C4-2B (cell line): ENCODE results near the gene CNOT10.

Experiments
- ZFX ChIP-seq: fragments of 450-650 bp; IDR thresholded peaks from 2 replicates; pipeline ENCODE4 v1.6.1; 2017
- TF ChIP-seq, protein P1 (sequence below): fragments of 450-650 bp; conservative IDR thresholded peaks from 2 replicates; pipeline ENCODE4 v1.5.1; 2017; ENCODE audit warnings: mild to moderate bottlenecking

GRCh38 chr3:32813180-32813579, 128.2 kb downstream of the CNOT10 start:
- TF ChIP-seq, protein P1, sequence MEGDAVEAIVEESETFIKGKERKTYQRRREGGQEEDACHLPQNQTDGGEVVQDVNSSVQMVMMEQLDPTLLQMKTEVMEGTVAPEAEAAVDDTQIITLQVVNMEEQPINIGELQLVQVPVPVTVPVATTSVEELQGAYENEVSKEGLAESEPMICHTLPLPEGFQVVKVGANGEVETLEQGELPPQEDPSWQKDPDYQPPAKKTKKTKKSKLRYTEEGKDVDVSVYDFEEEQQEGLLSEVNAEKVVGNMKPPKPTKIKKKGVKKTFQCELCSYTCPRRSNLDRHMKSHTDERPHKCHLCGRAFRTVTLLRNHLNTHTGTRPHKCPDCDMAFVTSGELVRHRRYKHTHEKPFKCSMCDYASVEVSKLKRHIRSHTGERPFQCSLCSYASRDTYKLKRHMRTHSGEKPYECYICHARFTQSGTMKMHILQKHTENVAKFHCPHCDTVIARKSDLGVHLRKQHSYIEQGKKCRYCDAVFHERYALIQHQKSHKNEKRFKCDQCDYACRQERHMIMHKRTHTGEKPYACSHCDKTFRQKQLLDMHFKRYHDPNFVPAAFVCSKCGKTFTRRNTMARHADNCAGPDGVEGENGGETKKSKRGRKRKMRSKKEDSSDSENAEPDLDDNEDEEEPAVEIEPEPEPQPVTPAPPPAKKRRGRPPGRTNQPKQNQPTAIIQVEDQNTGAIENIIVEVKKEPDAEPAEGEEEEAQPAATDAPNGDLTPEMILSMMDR: no peak
- TF ChIP-seq ZFX: no peak
